HG03442 (cell line): Measurements from ENCODE around the gene COMT.
"Not testable (repeated sequence)": the region's sequence is repeated elsewhere in the genome, so short reads cannot be mapped to it uniquely, and the experiment has no call there.

ENCODE experiments used
- ATAC-seq: cut with Tn5 transposase; IDR thresholded peaks from one replicate; pipeline ENCODE4 v1.9.1; 2021; ENCODE audit warnings: mild to moderate bottlenecking, moderate library complexity; ENCODE audit not compliant: unreplicated experiment

COMT gene

GRCh38 chr22:19941365-19942082, at the start of gene COMT, which contains the start of gene TXNRD2:
TSS of gene COMT (plus strand) at chr22:19941772. CDS start at chr22:19962527, 20,755 bp downstream.
TSS of gene TXNRD2 (minus strand) at chr22:19941818. CDS start at chr22:19941803, 15 bp downstream.
- ATAC-seq: peak; percentile 51

GRCh38 chr22:19892257-19892879, 49.2 kb upstream of the COMT start:
- ATAC-seq: no peak

GRCh38 chr22:19892925-19893324, 48.6 kb upstream of the COMT start:
- no peak for ATAC-seq

- ATAC-seq: no peak
Measured at GRCh38 chr22:19893363-19893762, 48.2 kb upstream of the COMT start.

- ATAC-seq: no peak
Measured at GRCh38 chr22:19895160-19895849, 46.3 kb upstream of the COMT start.

GRCh38 chr22:19896665-19897355, 44.8 kb upstream of the COMT start:
- ATAC-seq: no peak

GRCh38 chr22:19897726-19898125, 43.8 kb upstream of the COMT start:
- ATAC-seq: no peak

- no peak for ATAC-seq
Measured at GRCh38 chr22:19898145-19898544, 43.4 kb upstream of the COMT start.

GRCh38 chr22:19898831-19899567, 42.6 kb upstream of the COMT start:
- no peak for ATAC-seq

GRCh38 chr22:19900707-19901436, 40.7 kb upstream of the COMT start:
- no peak for ATAC-seq

- no peak for ATAC-seq
Measured at GRCh38 chr22:19901577-19902244, 39.9 kb upstream of the COMT start.

GRCh38 chr22:19902245-19902715, 39.3 kb upstream of the COMT start:
- no peak for ATAC-seq

- no peak for ATAC-seq
Measured at GRCh38 chr22:19903031-19903430, 38.5 kb upstream of the COMT start.

- ATAC-seq: no peak
Measured at GRCh38 chr22:19903513-19903912, 38.1 kb upstream of the COMT start.

GRCh38 chr22:19904174-19904856, 37.3 kb upstream of the COMT start:
- no peak for ATAC-seq

GRCh38 chr22:19904935-19905334, 36.6 kb upstream of the COMT start:
- no peak for ATAC-seq

GRCh38 chr22:19905347-19906276, 36.0 kb upstream of the COMT start:
- ATAC-seq: no peak

GRCh38 chr22:19906864-19907263, 34.7 kb upstream of the COMT start:
- not testable (repeated sequence) for ATAC-seq
